GM12872 (cell line): ENCODE data around the gene GRM5.

Experiments
- CTCF ChIP-seq: IDR thresholded peaks from 3 replicates; pipeline ENCODE4 v1.5.1; 2011; ENCODE audit warnings: low read depth, mild to moderate bottlenecking, low read length, moderate library complexity; ENCODE audit not compliant: insufficient read depth

GRM5 gene

DNA sequence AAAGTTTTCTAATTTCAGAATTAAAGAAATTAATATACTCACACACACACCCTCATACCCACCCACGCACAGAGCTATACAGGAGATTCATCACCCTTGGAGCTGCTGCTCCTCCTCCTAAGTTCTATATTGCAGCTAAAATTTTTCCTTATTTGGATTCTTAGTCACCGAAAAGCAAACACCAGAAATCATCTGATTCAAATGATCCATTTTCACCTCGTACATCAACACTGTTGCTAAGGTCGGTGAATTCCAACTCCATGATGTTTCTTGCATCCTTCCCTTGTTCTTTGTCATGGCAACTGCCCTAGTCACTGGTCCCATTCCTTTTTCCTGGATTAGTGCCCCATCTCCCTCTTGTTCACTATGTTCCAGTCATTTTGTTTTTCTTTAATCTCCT is 286.2 kb downstream of the GRM5 start:
- no peak for TF ChIP-seq CTCF

GRCh38 chr11:88770475-88771079 is 295.2 kb downstream of the GRM5 start:
- no peak for TF ChIP-seq CTCF

DNA sequence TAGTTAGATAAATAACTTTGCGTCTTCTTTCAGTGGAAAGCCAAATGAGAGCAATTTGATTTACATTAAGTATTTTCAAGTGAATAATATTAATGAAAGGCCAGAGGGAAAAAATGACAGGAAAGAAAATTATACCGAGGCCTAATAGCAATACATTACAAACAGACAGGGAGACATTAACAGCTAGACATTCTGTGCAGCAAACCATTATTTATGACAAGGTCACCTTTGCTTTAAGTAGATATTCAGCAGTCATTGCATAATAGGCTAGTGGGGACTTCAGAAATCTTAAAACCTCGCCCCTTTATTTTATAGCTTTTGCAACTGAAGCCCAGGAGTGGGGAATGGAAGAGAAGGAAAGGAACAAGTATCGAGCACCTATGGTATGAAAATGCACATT is 321.6 kb downstream of the GRM5 start:
- TF ChIP-seq CTCF: no peak

DNA sequence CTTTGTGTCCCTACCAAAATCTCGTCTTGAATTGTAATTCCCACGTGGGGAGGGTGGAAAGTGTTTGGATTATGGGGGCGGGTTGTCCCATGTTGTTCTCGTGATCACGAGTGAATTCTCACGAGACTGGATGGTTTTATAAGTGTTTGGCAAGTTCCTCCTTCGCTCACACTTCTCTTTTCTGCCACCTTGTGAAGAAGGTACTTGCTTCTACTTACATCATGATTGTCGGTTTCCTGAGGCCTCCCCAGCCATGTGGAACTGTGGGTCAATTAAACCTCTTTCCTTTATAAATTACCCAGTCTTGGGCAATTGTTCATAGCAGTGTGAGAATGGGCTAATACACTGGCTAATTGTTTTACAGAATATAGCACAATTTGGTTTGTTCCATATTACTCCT is 326.3 kb downstream of the GRM5 start:
- no peak for TF ChIP-seq CTCF

- no peak for TF ChIP-seq CTCF
These were observed 356.2 kb downstream of the GRM5 start for GRCh38 chr11:88709567-88709966.

GRCh38 chr11:88704485-88704884 is 361.3 kb downstream of the GRM5 start:
- no peak for TF ChIP-seq CTCF

GRCh38 chr11:88701816-88702215 is 364.0 kb downstream of the GRM5 start:
- no peak for TF ChIP-seq CTCF
